K562 (cell line): ENCODE data around the gene SESN2. TPM values are rescaled to one million over a fixed set of nuclear protein-coding genes. Genes with fewer than 3 reads are reported as not detected.

Experiments
- ARID4B ChIP-seq: sonication (generic); formaldehyde crosslinking; IDR thresholded peaks from 2 replicates; pipeline ENCODE4 v1.8.0; 2022; ENCODE audit warnings: mild to moderate bottlenecking, missing genetic modification reagents
- ATF4 ChIP-seq: fragments of 450-650 bp; formaldehyde crosslinking; IDR thresholded peaks from 2 replicates; pipeline ENCODE4 v1.4.0; 2022; ENCODE audit warnings: mild to moderate bottlenecking, moderate library complexity
- FOSL1 ChIP-seq: fragments of 200-800 bp; sonication (Bioruptor generic); conservative IDR thresholded peaks from 2 replicates; pipeline ENCODE4 v1.6.1; 2016; ENCODE audit warnings: missing genetic modification characterization, missing compliant biosample characterization
- MYC ChIP-seq, 2 experiments: fragments of 250-450 bp in 1 of 2; sonication (Bioruptor Pico) in 1 of 2; IDR thresholded peaks; 2 replicates each; pipeline versions ENCODE4 v1.5.1 to v1.6.1; 2012 to 2021; ENCODE audit warnings: low read depth in 2 of 2, borderline replicate concordance in 1 of 2, improper control_type of control experiment in 1 of 2, low read length in 1 of 2, mild to moderate bottlenecking in 1 of 2, moderate library complexity in 1 of 2
- NFIC ChIP-seq: fragments of 450-650 bp; IDR thresholded peaks from 2 replicates; pipeline ENCODE4 v1.6.1; 2017; ENCODE audit warnings: mild to moderate bottlenecking, inconsistent platforms
- NONO ChIP-seq, 2 experiments: fragments of 200-400 bp in 1 of 2; fragments of 450-650 bp in 1 of 2; formaldehyde crosslinking in 1 of 2; IDR thresholded peaks; 2 replicates each; pipeline ENCODE4 v1.6.1; 2017; ENCODE audit warnings: low read depth in 2 of 2, mild to moderate bottlenecking in 2 of 2, moderate library complexity in 2 of 2, low read length in 1 of 2
- NUFIP1 ChIP-seq: fragments of 450-650 bp; IDR thresholded peaks from 2 replicates; pipeline ENCODE4 v1.6.1; 2018; ENCODE audit not compliant: partially characterized antibody
- OTX1 ChIP-seq: fragments of 450-650 bp; formaldehyde crosslinking; IDR thresholded peaks from 2 replicates; pipeline ENCODE4 v1.4.0; 2022; ENCODE audit warnings: mild to moderate bottlenecking
- RBM15 ChIP-seq: fragments of 200-400 bp; formaldehyde crosslinking; IDR thresholded peaks from 2 replicates; pipeline ENCODE4 v1.6.1; 2018; ENCODE audit warnings: mild to moderate bottlenecking, low read length, moderate library complexity; ENCODE audit not compliant: insufficient read depth
- SMAD1 ChIP-seq: fragments of 150-350 bp; IDR thresholded peaks from 2 replicates; pipeline ENCODE4 v1.6.1; 2014; ENCODE audit warnings: low read length, low read depth; ENCODE audit not compliant: partially characterized antibody
- TAL1 ChIP-seq: fragments of 450-650 bp; IDR thresholded peaks from 2 replicates; pipeline ENCODE4 v1.6.1; 2016; ENCODE audit warnings: mild to moderate bottlenecking
- TGIF2 ChIP-seq: sonication (generic); formaldehyde crosslinking; IDR thresholded peaks from 2 replicates; pipeline ENCODE4 v1.8.1; 2022; ENCODE audit warnings: mild to moderate bottlenecking, missing genetic modification reagents, moderate library complexity
- TSHZ1 ChIP-seq: fragments of 250-450 bp; sonication (Bioruptor Pico); IDR thresholded peaks from 2 replicates; pipeline ENCODE4 v1.4.0; 2020; ENCODE audit warnings: mild to moderate bottlenecking, moderate library complexity
- YBX1 ChIP-seq: fragments of 450-650 bp; IDR thresholded peaks from 2 replicates; pipeline ENCODE4 v1.7.1; 2016; ENCODE audit warnings: mild to moderate bottlenecking
- ZBTB7A ChIP-seq: IDR thresholded peaks from 2 replicates; pipeline ENCODE4 v1.6.1; 2011; ENCODE audit warnings: low read depth, mild to moderate bottlenecking, low read length, moderate library complexity, borderline replicate concordance; ENCODE audit not compliant: control insufficient read depth
- ZNF143 ChIP-seq: sonication (generic); formaldehyde crosslinking; IDR thresholded peaks from 2 replicates; pipeline ENCODE4 v1.9.0; 2022; ENCODE audit warnings: mild to moderate bottlenecking, missing genetic modification reagents
- ZNF274 ChIP-seq: IDR thresholded peaks from 2 replicates; pipeline ENCODE4 v1.6.1; 2011; ENCODE audit warnings: low read depth, mild to moderate bottlenecking, low read length, moderate library complexity, borderline replicate concordance
- polyA plus RNA-seq, 8 experiments: library from polyadenylated mRNA; depleted of rRNA in 4 of 8; stranded (reverse) in 5 of 8; unstranded in 3 of 8; fragments of >200 nt; fragmentation: Nextera tagmentation in 2 of 8; fragmentation: Illumina TruSeq in 1 of 8; extraction: Ambion mirVana in 2 of 8; extraction: Trizol in 1 of 8; gene quantifications; 2 replicates each; pipeline versions ENCODE4 v1.2.1 to v1.2.3, GENCODE V29; 2011 to 2014; ENCODE audit warnings: inconsistent platforms in 1 of 8, missing spikeins in 1 of 8
- total RNA-seq, 7 experiments: library from RNA; depleted of rRNA in 6 of 7; stranded (reverse); fragments of >200 nt in 6 of 7; fragmentation: Illumina TruSeq in 2 of 7; extraction: Trizol in 2 of 7; gene quantifications; 2 replicates each; pipeline versions ENCODE4 v1.2.1 to v1.2.3, GENCODE V29; 2011 to 2021; ENCODE audit warnings: low replicate concordance in 1 of 7

The SESN2 gene
- total and polyA plus RNA-seq, 9 of the 15 experiments (the other 6 are each of a cell fraction or from before 2014, with no cell fraction given): 3.7 to 71.3 (median 16.8) TPM

GRCh38 chr1:28232558-28233263, 26.6 kb upstream of the SESN2 start, which contains the start of gene DNAJC8 (continued):
- TF ChIP-seq ARID4B (CRISPR knock-in tag) (peak; percentile 41; the same call in 1 of the 2 replicates), ZBTB7A (peak; percentile 43; the same call in 1 of the 2 replicates), TGIF2 (CRISPR knock-in tag) (no peak; the same call in 1 of the 2 replicates), NFIC (no peak; the same call in none of the 2 replicates), RBM15 (no peak), NONO (IDR thresholded peaks at IDR 0.05; ENCODE audit: low read depth in 2 of 2, low read length in 1 of 2) (no peak), SMAD1 (peak; percentile 54), TAL1 (no peak), ZNF143 (CRISPR knock-in tag) (no peak), MYC (IDR thresholded peaks at IDR 0.05; ENCODE audit: low read depth, low read length) (peak; percentile 85), MYC (CRISPR knock-in tag; IDR thresholded peaks at IDR 0.05; ENCODE audit: borderline replicate concordance, low read depth) (peak; percentile 73; the same call in 1 of the 2 replicates), OTX1 (CRISPR knock-in tag) (no peak), ZNF274 (no peak), FOSL1 (tag) (no peak), YBX1 (no peak), NUFIP1 (no peak), TSHZ1 (no peak), ATF4 (CRISPR knock-in tag) (no peak)
